ENCODE measurements around the gene PGAP6. TPM values are rescaled to one million over a fixed set of nuclear protein-coding genes. Genes with fewer than 3 reads are reported as not detected.

Gene PGAP6
- total and polyA plus RNA-seq, 2 of the 13 experiments (the other 11 are each of a cell fraction or from before 2014, with no cell fraction given), result 52.7 to 136 TPM

DNA sequence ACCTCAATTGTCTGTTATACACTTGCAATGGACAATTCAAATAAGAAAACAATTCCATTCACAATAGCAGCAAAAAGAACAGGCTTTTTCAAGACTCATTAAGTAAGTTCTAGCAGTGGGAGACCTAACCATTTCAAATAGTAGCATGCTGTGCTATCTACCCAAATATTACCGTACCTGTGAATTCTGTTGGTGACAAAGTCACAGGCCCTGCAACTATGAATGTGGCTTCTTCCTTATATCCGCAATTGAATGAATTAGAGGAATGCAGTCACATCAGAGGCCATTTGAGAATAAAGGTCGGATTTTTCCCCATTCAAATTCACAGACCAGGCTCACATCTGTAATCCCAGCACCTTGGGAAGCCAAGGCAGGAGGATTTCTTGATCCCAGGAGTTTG is 14.4 kb upstream of the PGAP6 start (continued):
- no peak for TF ChIP-seq POLR2A (IDR thresholded peaks at IDR 0.05; ENCODE audit: insufficient read depth in 1 of 2, low read depth in 2 of 2, low read length in 2 of 2)
- TF ChIP-seq, protein P1, sequence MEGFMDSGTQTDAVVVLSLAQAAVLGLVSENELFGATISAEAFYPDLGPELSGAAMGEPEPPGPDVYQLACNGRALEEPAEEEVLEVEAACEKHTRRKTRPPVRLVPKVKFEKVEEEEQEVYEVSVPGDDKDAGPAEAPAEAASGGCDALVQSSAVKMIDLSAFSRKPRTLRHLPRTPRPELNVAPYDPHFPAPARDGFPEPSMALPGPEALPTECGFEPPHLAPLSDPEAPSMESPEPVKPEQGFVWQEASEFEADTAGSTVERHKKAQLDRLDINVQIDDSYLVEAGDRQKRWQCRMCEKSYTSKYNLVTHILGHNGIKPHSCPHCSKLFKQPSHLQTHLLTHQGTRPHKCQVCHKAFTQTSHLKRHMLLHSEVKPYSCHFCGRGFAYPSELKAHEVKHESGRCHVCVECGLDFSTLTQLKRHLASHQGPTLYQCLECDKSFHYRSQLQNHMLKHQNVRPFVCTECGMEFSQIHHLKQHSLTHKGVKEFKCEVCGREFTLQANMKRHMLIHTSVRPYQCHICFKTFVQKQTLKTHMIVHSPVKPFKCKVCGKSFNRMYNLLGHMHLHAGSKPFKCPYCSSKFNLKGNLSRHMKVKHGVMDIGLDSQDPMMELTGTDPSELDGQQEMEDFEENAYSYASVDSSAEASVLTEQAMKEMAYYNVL (CRISPR knock-in tag; IDR thresholded peaks at IDR 0.05; ENCODE audit: borderline replicate concordance), result 0 out of 2 replicates have a peak, but pooled peaks have one; percentile 15
- no peak for TF ChIP-seq EZH2 (conservative IDR thresholded peaks at IDR 0.05; ENCODE audit: low read depth, low read length)

DNA sequence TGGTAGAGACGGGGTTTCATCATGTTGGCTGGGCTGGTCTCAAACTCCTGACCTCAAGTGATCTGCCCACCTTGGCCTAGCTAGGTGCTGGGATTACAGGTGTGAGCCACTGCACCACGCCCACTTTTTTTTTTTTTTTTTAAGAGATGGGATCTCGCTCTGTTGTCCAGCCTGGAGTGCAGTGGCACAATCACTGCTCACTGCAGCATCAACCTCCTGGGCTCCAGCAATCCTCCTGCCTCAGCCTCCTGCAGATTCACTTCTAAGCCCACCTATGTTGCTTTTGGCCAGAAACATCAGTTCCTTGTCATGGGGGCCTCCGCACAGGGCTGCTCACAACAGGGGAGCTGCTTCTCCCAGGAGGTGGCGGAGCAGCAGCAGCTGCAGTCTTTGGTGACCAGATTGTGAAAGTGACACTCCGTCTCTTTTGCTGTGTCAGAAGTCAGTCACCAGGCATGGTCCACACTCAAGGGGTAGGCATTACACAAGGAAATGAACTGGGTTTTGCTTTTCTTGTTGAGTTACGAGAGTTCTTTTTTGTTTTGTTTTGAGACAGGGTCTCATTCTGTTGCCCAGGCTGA is 10.8 kb upstream of the PGAP6 start:
- intact Hi-C loops (cut with micrococcal nuclease; ENCODE audit: unreplicated experiment), result loop anchor here (5.0 kb wide), 1 partner anchor 105 kb away; no protein-coding TSS in a partner anchor
- no peak for FAIRE-seq

More for the DNA sequence above, 10.8 kb upstream of the PGAP6 start:
- Histone ChIP-seq H3K4me2 (ENCODE audit: low read depth, low read length) (no peak overlapping the region), H3K27ac (ENCODE audit: extremely low read length, insufficient read depth, low read length) (no peak overlapping the region), H4K20me1 (ENCODE audit: insufficient read depth, low read length) (no peaks in the 10 kb centered on the region), H2AFZ (ENCODE audit: low read length) (no peak overlapping the region), H3K27me3 (ENCODE audit: control insufficient read depth in 1 of 2, insufficient read depth in 2 of 2, low read length in 2 of 2) (no peaks in the 10 kb centered on the region), H3K36me3 (replicated peaks in 1 of 2; ENCODE audit: control insufficient read depth in 1 of 2, insufficient read depth in 2 of 2, low read length in 2 of 2) (no peaks in the 10 kb centered on the region), H3K4me3 (replicated peaks in 1 of 3; ENCODE audit: insufficient read depth in 1 of 3, low read depth in 2 of 3, low read length in 3 of 3) (no peak overlapping the region), H3K9me3 (ENCODE audit: low read length) (no peaks in the 10 kb centered on the region), H3K9ac (ENCODE audit: insufficient read depth, low read depth, low read length) (no peak overlapping the region), H3K4me1 (ENCODE audit: insufficient read depth, low read length) (peaks cover 12% of the 10 kb centered on the region), H3K79me2 (ENCODE audit: insufficient read depth, low read length) (peaks cover 5% of the 10 kb centered on the region)
- CTCF ChIA-PET (ENCODE audit: low intra/inter-chr PET ratio, low total read pairs), result interaction anchor here (1.9 to 2.0 kb wide), 2 partner anchors 95 to 103 kb away, joined by 11 read pairs; no protein-coding TSS in a partner anchor
- WGBS (ENCODE audit: low lambda C conversion rate), result 97% methylated on average over 7 of the region's 7 CpGs
- POLR2A ChIA-PET, result interaction anchor here (1.0 to 1.5 kb wide), 3 partner anchors 9 to 109 kb away, joined by 3 to 5 read pairs (median 3); partner anchors contain the start of genes DECR2 and RAB11FIP3
- DNase-seq (ENCODE audit: low spot score), result no peak
- in situ Hi-C loops (cut with HindIII; ENCODE audit: extremely low pct_ligation_motif_present, low pct_unique_long_range_greater_than_20kb), result no loop called here
- BruUV-seq (replicated peaks), result no TSS peak
- TF ChIP-seq, protein P2, sequence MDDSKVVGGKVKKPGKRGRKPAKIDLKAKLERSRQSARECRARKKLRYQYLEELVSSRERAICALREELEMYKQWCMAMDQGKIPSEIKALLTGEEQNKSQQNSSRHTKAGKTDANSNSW (CRISPR knock-in tag; IDR thresholded peaks at IDR 0.05; ENCODE audit: borderline replicate concordance), result no peak
- TF ChIP-seq ZNF121 (CRISPR knock-in tag; IDR thresholded peaks at IDR 0.05) (peak; percentile 69), SP5 (CRISPR knock-in tag; IDR thresholded peaks at IDR 0.05; ENCODE audit: borderline replicate concordance, low read depth) (no peak)
- ATAC-seq, result no peak
